Activated naive CD8-positive, alpha-beta T cell treated with anti-CD3 and anti-CD28 coated beads, Interleukin-2, amount 50 U/mL, for 24 hours (primary cell): ENCODE data around the gene SYT14.
"Not testable (repeated sequence)": the region's sequence is repeated elsewhere in the genome, so short reads cannot be mapped to it uniquely, and the experiment has no call there.

ENCODE experiments used
- ATAC-seq: fragments of 150-1000 bp; cut with Tn5 transposase; one replicate; pipeline ENCODE4 v1.10.0; 2021
- DNase-seq: peaks from one replicate; pipeline ENCODE4 v3.0.0; 2021
- H3K27ac Mint-ChIP-seq: one replicate; pipeline ENCODE4 v1.8.0; 2021; ENCODE audit warnings: mild to moderate bottlenecking, mixed read lengths
- H3K27me3 Mint-ChIP-seq: one replicate; pipeline ENCODE4 v1.8.0; 2021; ENCODE audit warnings: mixed read lengths
- H3K36me3 Mint-ChIP-seq: one replicate; pipeline ENCODE4 v1.8.0; 2021; ENCODE audit warnings: low read depth, mixed read lengths
- H3K4me1 Mint-ChIP-seq: one replicate; pipeline ENCODE4 v1.8.0; 2021; ENCODE audit warnings: mixed read lengths
- H3K4me3 Mint-ChIP-seq: one replicate; pipeline ENCODE4 v1.8.0; 2021; ENCODE audit warnings: mild to moderate bottlenecking, moderate library complexity, mixed read lengths
- H3K9me3 Mint-ChIP-seq: one replicate; pipeline ENCODE4 v1.8.0; 2021; ENCODE audit warnings: mixed read lengths

SYT14 gene

GRCh38 chr1:210129759-210130158 lies 191.7 kb downstream of the SYT14 start:
- no peak overlapping the region for H3K4me3 Mint-ChIP-seq
- ATAC-seq = peak; percentile 49
- no peak for DNase-seq
- H3K36me3 Mint-ChIP-seq = no peaks in the 10 kb centered on the region
- no peaks in the 10 kb centered on the region for H3K9me3 Mint-ChIP-seq
- H3K27me3 Mint-ChIP-seq = peaks cover 5% of the 10 kb centered on the region
- H3K27ac Mint-ChIP-seq = no peak overlapping the region
- no peaks in the 10 kb centered on the region for H3K4me1 Mint-ChIP-seq

- H3K27ac Mint-ChIP-seq = no peak overlapping the region
- no peaks in the 10 kb centered on the region for H3K9me3 Mint-ChIP-seq
- ATAC-seq (no peak), DNase-seq (no peak)
- no peaks in the 10 kb centered on the region for H3K36me3 Mint-ChIP-seq
- no peak overlapping the region for H3K4me3 Mint-ChIP-seq
- peaks cover 10% of the 10 kb centered on the region for H3K27me3 Mint-ChIP-seq
- no peaks in the 10 kb centered on the region for H3K4me1 Mint-ChIP-seq
Observed at GRCh38 chr1:210132582-210132981, 194.6 kb downstream of the SYT14 start.

- H3K27ac Mint-ChIP-seq = no peak overlapping the region
- H3K9me3 Mint-ChIP-seq = peaks cover 14% of the 10 kb centered on the region
- H3K4me1 Mint-ChIP-seq = no peaks in the 10 kb centered on the region
- no peaks in the 10 kb centered on the region for H3K36me3 Mint-ChIP-seq
- DNase-seq = peak; percentile 72
- ATAC-seq = no peak
- H3K27me3 Mint-ChIP-seq = peaks cover 10% of the 10 kb centered on the region
- H3K4me3 Mint-ChIP-seq = no peak overlapping the region
Observed at GRCh38 chr1:210143465-210144062, 205.5 kb downstream of the SYT14 start.

- Mint-ChIP-seq H3K27me3 (peaks cover 10% of the 10 kb centered on the region), H3K4me3 (no peak overlapping the region), H3K36me3 (no peaks in the 10 kb centered on the region), H3K4me1 (no peaks in the 10 kb centered on the region), H3K9me3 (peaks cover 9% of the 10 kb centered on the region), H3K27ac (no peak overlapping the region)
- ATAC-seq (no peak), DNase-seq (no peak)
Observed at GRCh38 chr1:210144736-210145135, 206.7 kb downstream of the SYT14 start.

GRCh38 chr1:210151052-210151672 lies 213.1 kb downstream of the SYT14 start:
- DNase-seq (no peak), ATAC-seq (no peak)
- Mint-ChIP-seq H3K4me3 (no peak overlapping the region), H3K27me3 (peaks cover 2% of the 10 kb centered on the region), H3K4me1 (no peaks in the 10 kb centered on the region), H3K36me3 (no peaks in the 10 kb centered on the region), H3K9me3 (no peaks in the 10 kb centered on the region), H3K27ac (no peak overlapping the region)

- ATAC-seq (no peak), DNase-seq (no peak)
- H3K9me3 Mint-ChIP-seq = no peaks in the 10 kb centered on the region
- no peak overlapping the region for H3K4me3 Mint-ChIP-seq
- H3K27ac Mint-ChIP-seq = no peak overlapping the region
- H3K4me1 Mint-ChIP-seq = no peaks in the 10 kb centered on the region
- no peaks in the 10 kb centered on the region for H3K36me3 Mint-ChIP-seq
- H3K27me3 Mint-ChIP-seq = peaks cover 7% of the 10 kb centered on the region
Observed at GRCh38 chr1:210159211-210159610, 221.2 kb downstream of the SYT14 start.

- DNase-seq (no peak), ATAC-seq (no peak)
- Mint-ChIP-seq H3K4me3 (no peak overlapping the region), H3K4me1 (no peaks in the 10 kb centered on the region), H3K9me3 (no peaks in the 10 kb centered on the region), H3K36me3 (no peaks in the 10 kb centered on the region), H3K27me3 (peaks cover 11% of the 10 kb centered on the region), H3K27ac (no peak overlapping the region)
Observed at GRCh38 chr1:210170220-210170619, 232.2 kb downstream of the SYT14 start.

- no peaks in the 10 kb centered on the region for H3K9me3 Mint-ChIP-seq
- peaks cover 16% of the 10 kb centered on the region for H3K27me3 Mint-ChIP-seq
- H3K4me1 Mint-ChIP-seq = no peaks in the 10 kb centered on the region
- ATAC-seq (no peak), DNase-seq (no peak)
- no peak overlapping the region for H3K27ac Mint-ChIP-seq
- no peak overlapping the region for H3K4me3 Mint-ChIP-seq
- H3K36me3 Mint-ChIP-seq = no peaks in the 10 kb centered on the region
Observed at GRCh38 chr1:210174133-210174532, 236.1 kb downstream of the SYT14 start.

- Mint-ChIP-seq H3K4me3 (no peak overlapping the region), H3K9me3 (no peaks in the 10 kb centered on the region), H3K4me1 (no peaks in the 10 kb centered on the region), H3K36me3 (no peaks in the 10 kb centered on the region), H3K27me3 (peaks cover 2% of the 10 kb centered on the region), H3K27ac (no peak overlapping the region)
- ATAC-seq (no peak), DNase-seq (no peak)
Observed at GRCh38 chr1:210185063-210185462, 247.0 kb downstream of the SYT14 start.

GRCh38 chr1:210187849-210188606 lies 250.0 kb downstream of the SYT14 start:
- ATAC-seq, H3K27ac Mint-ChIP-seq, H3K27me3 Mint-ChIP-seq, H3K4me1 Mint-ChIP-seq, H3K4me3 Mint-ChIP-seq, DNase-seq, H3K9me3 Mint-ChIP-seq, H3K36me3 Mint-ChIP-seq: not testable (repeated sequence)

GRCh38 chr1:210189426-210189825 lies 251.4 kb downstream of the SYT14 start:
- H3K4me1 Mint-ChIP-seq = no peaks in the 10 kb centered on the region
- DNase-seq (no peak), ATAC-seq (no peak)
- no peaks in the 10 kb centered on the region for H3K36me3 Mint-ChIP-seq
- H3K9me3 Mint-ChIP-seq = no peaks in the 10 kb centered on the region
- peaks cover 2% of the 10 kb centered on the region for H3K27me3 Mint-ChIP-seq
- H3K27ac Mint-ChIP-seq = no peak overlapping the region
- H3K4me3 Mint-ChIP-seq = no peak overlapping the region

GRCh38 chr1:210195635-210196160 lies 257.7 kb downstream of the SYT14 start:
- no peak for DNase-seq
- H3K9me3 Mint-ChIP-seq = no peaks in the 10 kb centered on the region
- H3K4me3 Mint-ChIP-seq = no peak overlapping the region
- no peak overlapping the region for H3K27ac Mint-ChIP-seq
- H3K36me3 Mint-ChIP-seq = no peaks in the 10 kb centered on the region
- no peaks in the 10 kb centered on the region for H3K27me3 Mint-ChIP-seq
- ATAC-seq = no peak
- no peaks in the 10 kb centered on the region for H3K4me1 Mint-ChIP-seq

GRCh38 chr1:210196266-210196665 lies 258.2 kb downstream of the SYT14 start:
- H3K27me3 Mint-ChIP-seq, H3K9me3 Mint-ChIP-seq, H3K27ac Mint-ChIP-seq, H3K4me3 Mint-ChIP-seq, H3K4me1 Mint-ChIP-seq, H3K36me3 Mint-ChIP-seq, DNase-seq, ATAC-seq: not testable (repeated sequence)

GRCh38 chr1:210198840-210199239 lies 260.8 kb downstream of the SYT14 start:
- Mint-ChIP-seq H3K4me1 (no peaks in the 10 kb centered on the region), H3K27me3 (peaks cover 5% of the 10 kb centered on the region), H3K9me3 (no peaks in the 10 kb centered on the region), H3K27ac (no peak overlapping the region), H3K4me3 (no peak overlapping the region), H3K36me3 (no peaks in the 10 kb centered on the region)
- ATAC-seq (no peak), DNase-seq (no peak)

GRCh38 chr1:210200124-210200736 lies 262.2 kb downstream of the SYT14 start:
- no peak for ATAC-seq
- Mint-ChIP-seq H3K36me3 (no peaks in the 10 kb centered on the region), H3K27ac (no peak overlapping the region), H3K4me1 (no peaks in the 10 kb centered on the region), H3K27me3 (peaks cover 6% of the 10 kb centered on the region), H3K9me3 (no peaks in the 10 kb centered on the region), H3K4me3 (no peak overlapping the region)
- no peak for DNase-seq
